Uterus (tissue), 4 donors: Measurements from ENCODE around the gene FHAD1. TPM values are rescaled to one million over a fixed set of nuclear protein-coding genes. Genes with fewer than 3 reads are reported as not detected.

ENCODE experiments used
- DNase-seq, 2 donors: peaks; one replicate each; pipeline ENCODE4 v3.0.0-alpha.2; 2019 to 2020
- H3K27ac ChIP-seq, 2 donors: fragments of 200-600 bp; sonication (generic); 1 replicate in 1 of 2; 2 replicates in 1 of 2; pipeline ENCODE4 v1.5.1; 2016 to 2018
- H3K27me3 ChIP-seq, 2 donors: fragments of 200-600 bp; sonication (generic); one replicate each; pipeline ENCODE4 v1.5.1; 2018 to 2019; ENCODE audit warnings: control low read depth in 1 of 2
- H3K36me3 ChIP-seq, 2 donors: fragments of 200-600 bp; sonication (generic); one replicate each; pipeline ENCODE4 v1.5.1; 2019; ENCODE audit warnings: control low read depth in 1 of 2
- H3K4me1 ChIP-seq, 2 donors: fragments of 200-600 bp; sonication (generic); one replicate each; pipeline ENCODE4 v1.5.1; 2018 to 2019; ENCODE audit warnings: control low read depth in 1 of 2
- H3K4me3 ChIP-seq, 2 donors: fragments of 200-600 bp; sonication (generic); 1 replicate in 1 of 2; 2 replicates in 1 of 2; pipeline ENCODE4 v1.5.1; 2018 to 2019; ENCODE audit warnings: mild to moderate bottlenecking in 1 of 2
- H3K9me3 ChIP-seq, 2 donors: fragments of 200-600 bp; sonication (generic); one replicate each; pipeline ENCODE4 v1.5.1; 2019; ENCODE audit warnings: control low read depth in 1 of 2
- POLR2A ChIP-seq, 2 donors: fragments of 450-650 bp; IDR thresholded peaks; one replicate each; pipeline ENCODE4 v1.6.1; 2016; ENCODE audit warnings: antibody characterized with exemption in 2 of 2, mild to moderate bottlenecking in 1 of 2, moderate library complexity in 1 of 2
- intact Hi-C: fragments of 100-400 bp; cut with DNase I; formaldehyde crosslinking; loops from one replicate; pipeline ENCODE4 v1.15.1; 2023; ENCODE audit warnings: low total_unique reads
- total RNA-seq, 4 donors: library from RNA; depleted of rRNA in 3 of 4; stranded (reverse); fragments of >200 nt in 3 of 4; gene quantifications; one replicate each; pipeline versions ENCODE4 v1.1.0 to v1.2.4, GENCODE V29; 2014 to 2023
- TF ChIP-seq, protein P1 (sequence below), 4 experiments: fragments of 200-600 bp in 2 of 4; fragments of 450-650 bp in 2 of 4; sonication (generic) in 2 of 4; IDR thresholded peaks; one replicate each; pipeline ENCODE4 v1.5.1; 2016 to 2019; ENCODE audit warnings: antibody characterized with exemption in 4 of 4, mild to moderate bottlenecking in 2 of 4, moderate library complexity in 1 of 4
- donor health status: DM: yes; HTN: yes; CAD: no.

FHAD1 gene
- total RNA-seq, 4 donors from 2014 or later, result 1.1 to 4.1 TPM; not detected in 2

GRCh38 chr1:15212216-15212953, 34.6 kb upstream of the FHAD1 start:
- no peaks in the 10 kb centered on the region for H3K36me3 ChIP-seq
- no peak overlapping the region for H3K4me3 ChIP-seq
- TF ChIP-seq, protein P1, sequence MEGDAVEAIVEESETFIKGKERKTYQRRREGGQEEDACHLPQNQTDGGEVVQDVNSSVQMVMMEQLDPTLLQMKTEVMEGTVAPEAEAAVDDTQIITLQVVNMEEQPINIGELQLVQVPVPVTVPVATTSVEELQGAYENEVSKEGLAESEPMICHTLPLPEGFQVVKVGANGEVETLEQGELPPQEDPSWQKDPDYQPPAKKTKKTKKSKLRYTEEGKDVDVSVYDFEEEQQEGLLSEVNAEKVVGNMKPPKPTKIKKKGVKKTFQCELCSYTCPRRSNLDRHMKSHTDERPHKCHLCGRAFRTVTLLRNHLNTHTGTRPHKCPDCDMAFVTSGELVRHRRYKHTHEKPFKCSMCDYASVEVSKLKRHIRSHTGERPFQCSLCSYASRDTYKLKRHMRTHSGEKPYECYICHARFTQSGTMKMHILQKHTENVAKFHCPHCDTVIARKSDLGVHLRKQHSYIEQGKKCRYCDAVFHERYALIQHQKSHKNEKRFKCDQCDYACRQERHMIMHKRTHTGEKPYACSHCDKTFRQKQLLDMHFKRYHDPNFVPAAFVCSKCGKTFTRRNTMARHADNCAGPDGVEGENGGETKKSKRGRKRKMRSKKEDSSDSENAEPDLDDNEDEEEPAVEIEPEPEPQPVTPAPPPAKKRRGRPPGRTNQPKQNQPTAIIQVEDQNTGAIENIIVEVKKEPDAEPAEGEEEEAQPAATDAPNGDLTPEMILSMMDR (IDR thresholded peaks at IDR 0.05), result no peak
- TF ChIP-seq POLR2A (IDR thresholded peaks at IDR 0.05), result no peak
- H3K27ac ChIP-seq, result peak overlapping the region; percentile 18 to 37
- intact Hi-C loops, result no loop called here
- DNase-seq, result no peak
- H3K4me1 ChIP-seq, result peaks cover 0 to 9% of the 10 kb centered on the region in 2 donors
- H3K9me3 ChIP-seq, result no peaks in the 10 kb centered on the region
- no peaks in the 10 kb centered on the region for H3K27me3 ChIP-seq

DNA sequence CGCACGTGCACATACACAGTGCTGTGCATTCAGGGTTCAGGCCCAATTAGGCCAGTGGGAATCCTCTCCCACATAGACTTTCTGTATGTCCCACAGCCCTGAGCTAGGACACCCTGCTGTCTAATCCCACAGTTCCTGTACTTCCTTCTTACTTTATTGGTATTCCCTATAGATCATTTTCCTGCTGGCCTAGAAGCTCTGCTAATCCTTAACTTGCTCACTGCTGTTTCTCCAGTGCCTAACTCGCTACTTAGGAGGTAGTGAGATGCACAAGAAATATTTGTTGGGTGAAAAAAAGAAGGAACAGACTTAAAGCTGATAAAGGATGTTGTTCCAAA, 34.1 kb upstream of the FHAD1 start:
- TF ChIP-seq POLR2A (IDR thresholded peaks at IDR 0.05), result no peak
- TF ChIP-seq, protein P1 (IDR thresholded peaks at IDR 0.05), result no peak
- no peaks in the 10 kb centered on the region for H3K9me3 ChIP-seq
- no peak overlapping the region for H3K4me3 ChIP-seq
- H3K4me1 ChIP-seq, result peaks cover 0 to 9% of the 10 kb centered on the region in 2 donors
- no peaks in the 10 kb centered on the region for H3K27me3 ChIP-seq
- intact Hi-C loops, result no loop called here
- peak overlapping the region in 1 of 2 donors; percentile 18 for H3K27ac ChIP-seq
- DNase-seq, result no peak
- H3K36me3 ChIP-seq, result no peaks in the 10 kb centered on the region

GRCh38 chr1:15213341-15213821, 33.6 kb upstream of the FHAD1 start:
- DNase-seq, result peak; percentile 31 to 33
- Histone ChIP-seq H3K9me3 (no peaks in the 10 kb centered on the region), H3K27me3 (no peaks in the 10 kb centered on the region), H3K36me3 (no peaks in the 10 kb centered on the region), H3K27ac (peak overlapping the region; percentile 18 to 73), H3K4me3 (no peak overlapping the region), H3K4me1 (peaks cover 0 to 9% of the 10 kb centered on the region in 2 donors)
- TF ChIP-seq, protein P1 (IDR thresholded peaks at IDR 0.05), result no peak
- TF ChIP-seq POLR2A (IDR thresholded peaks at IDR 0.05), result no peak
- intact Hi-C loops, result no loop called here

DNA sequence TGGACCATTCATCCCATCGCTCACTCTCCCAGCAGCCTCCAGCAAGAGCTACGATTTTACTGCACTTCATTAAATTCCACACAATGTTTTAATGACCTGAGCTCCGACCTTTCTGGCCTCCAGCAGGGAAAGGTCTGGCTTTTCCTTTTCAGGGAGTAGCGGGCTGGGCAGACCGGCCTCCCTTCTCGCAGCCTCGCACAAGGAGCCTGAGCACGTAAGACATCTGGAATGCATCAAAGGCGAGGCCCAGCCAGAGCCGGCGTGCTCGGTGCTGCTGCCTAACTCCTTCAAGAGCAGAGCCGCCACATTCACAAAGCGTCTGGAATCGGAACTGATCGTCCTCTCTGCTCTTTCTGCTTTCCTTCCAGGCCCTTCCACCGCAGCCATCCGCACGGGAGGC, 32.5 kb upstream of the FHAD1 start:
- Histone ChIP-seq H3K4me3 (no peak overlapping the region), H3K36me3 (no peaks in the 10 kb centered on the region), H3K27me3 (no peaks in the 10 kb centered on the region), H3K9me3 (no peaks in the 10 kb centered on the region), H3K4me1 (peaks cover 0 to 9% of the 10 kb centered on the region in 2 donors), H3K27ac (peak overlapping the region; percentile 69 to 73)
- DNase-seq, result peak; percentile 48 to 69
- intact Hi-C loops, result no loop called here
- TF ChIP-seq POLR2A (IDR thresholded peaks at IDR 0.05), result no peak
- TF ChIP-seq, protein P1 (IDR thresholded peaks at IDR 0.05), result no peak

DNA sequence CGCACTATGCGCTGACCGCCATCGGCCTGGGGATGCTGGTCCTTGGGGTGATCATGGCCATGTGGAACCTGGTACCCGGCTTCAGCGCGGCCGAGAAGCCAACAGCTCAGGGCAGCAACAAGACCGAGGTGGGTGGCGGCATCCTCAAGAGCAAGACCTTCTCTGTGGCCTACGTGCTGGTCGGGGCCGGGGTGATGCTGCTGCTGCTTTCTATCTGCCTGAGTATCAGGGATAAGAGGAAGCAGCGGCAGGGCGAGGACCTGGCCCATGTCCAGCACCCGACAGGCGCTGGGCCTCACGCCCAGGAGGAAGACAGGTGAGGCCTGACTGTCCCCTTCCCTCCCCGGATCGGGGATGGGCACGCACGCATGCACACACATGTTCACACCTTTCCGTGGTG, 31.9 kb upstream of the FHAD1 start:
- H3K4me3 ChIP-seq, result no peak overlapping the region
- no peaks in the 10 kb centered on the region for H3K27me3 ChIP-seq
- no peak for DNase-seq
- H3K4me1 ChIP-seq, result peaks cover 0 to 9% of the 10 kb centered on the region in 2 donors
- TF ChIP-seq POLR2A (IDR thresholded peaks at IDR 0.05), result no peak
- H3K27ac ChIP-seq, result peak overlapping the region; percentile 69 to 73
- intact Hi-C loops, result no loop called here
- no peaks in the 10 kb centered on the region for H3K9me3 ChIP-seq
- H3K36me3 ChIP-seq, result no peaks in the 10 kb centered on the region
